NCI-H748 treated with DMSO at 0.1 percent for 48 hours (cell line): Measurements from ENCODE around the gene ADAMTS19.
"Not testable (repeated sequence)": the region's sequence is repeated elsewhere in the genome, so short reads cannot be mapped to it uniquely, and the experiment has no call there.

Experiments
- DNase-seq: peaks from one replicate; lab custom pipeline; 2025; lab: John Stamatoyannopoulos, UW

Gene ADAMTS19

GRCh38 chr5:129601576-129601975 is 141.5 kb downstream of the ADAMTS19 start:
- no peak for DNase-seq

GRCh38 chr5:129608350-129608749 is 148.3 kb downstream of the ADAMTS19 start:
- DNase-seq: no peak

- no peak for DNase-seq
Measured at GRCh38 chr5:129609710-129610109, 149.6 kb downstream of the ADAMTS19 start.

GRCh38 chr5:129616517-129616916 is 156.4 kb downstream of the ADAMTS19 start:
- DNase-seq: no peak

GRCh38 chr5:129617206-129617605 is 157.1 kb downstream of the ADAMTS19 start:
- DNase-seq: no peak

- DNase-seq: no peak
Measured at GRCh38 chr5:129619782-129620181, 159.7 kb downstream of the ADAMTS19 start.

GRCh38 chr5:129622531-129622930 is 162.4 kb downstream of the ADAMTS19 start:
- DNase-seq: no peak

- DNase-seq: no peak
Measured at GRCh38 chr5:129629575-129629974, 169.5 kb downstream of the ADAMTS19 start.

- no peak for DNase-seq
Measured at GRCh38 chr5:129630101-129630500, 170.0 kb downstream of the ADAMTS19 start.

GRCh38 chr5:129631961-129632360 is 171.9 kb downstream of the ADAMTS19 start:
- DNase-seq: no peak

- DNase-seq: not testable (repeated sequence)
Measured at GRCh38 chr5:129637501-129637900, 177.4 kb downstream of the ADAMTS19 start.

- DNase-seq: no peak
Measured at GRCh38 chr5:129639331-129639730, 179.2 kb downstream of the ADAMTS19 start.

GRCh38 chr5:129652349-129653056 is 192.4 kb downstream of the ADAMTS19 start:
- DNase-seq: no peak

- no peak for DNase-seq
Measured at GRCh38 chr5:129653057-129653375, 192.9 kb downstream of the ADAMTS19 start.

- no peak for DNase-seq
Measured at GRCh38 chr5:129653442-129653841, 193.3 kb downstream of the ADAMTS19 start.

- DNase-seq: no peak
Measured at GRCh38 chr5:129656952-129657351, 196.9 kb downstream of the ADAMTS19 start.

GRCh38 chr5:129658801-129659200 is 198.7 kb downstream of the ADAMTS19 start:
- no peak for DNase-seq

GRCh38 chr5:129661366-129662035 is 201.4 kb downstream of the ADAMTS19 start:
- no peak for DNase-seq

- no peak for DNase-seq
Measured at GRCh38 chr5:129664336-129664937, 204.3 kb downstream of the ADAMTS19 start.

GRCh38 chr5:129670957-129671500 is 210.9 kb downstream of the ADAMTS19 start:
- DNase-seq: no peak

GRCh38 chr5:129672006-129672405 is 211.9 kb downstream of the ADAMTS19 start:
- no peak for DNase-seq

GRCh38 chr5:129679671-129680070 is 219.6 kb downstream of the ADAMTS19 start:
- no peak for DNase-seq

- DNase-seq: no peak
Measured at GRCh38 chr5:129687941-129688340, 227.8 kb downstream of the ADAMTS19 start.
